ENCODE results near the gene GNG5.
"Not testable (repeated sequence)": the region's sequence is repeated elsewhere in the genome, so short reads cannot be mapped to it uniquely, and the experiment has no call there.

Gene GNG5

GRCh38 chr1:84462118-84462517, 44.3 kb downstream of the GNG5 start:
- TF ChIP-seq GATA1 (IDR thresholded peaks at IDR 0.05; ENCODE audit: low read depth, low read length) (no peak), POLR2A (IDR thresholded peaks at IDR 0.05; ENCODE audit: low read length) (no peak)

GRCh38 chr1:84452436-84452835, 53.9 kb downstream of the GNG5 start:
- TF ChIP-seq GATA1 (IDR thresholded peaks at IDR 0.05; ENCODE audit: low read depth, low read length) = no peak
- TF ChIP-seq POLR2A (IDR thresholded peaks at IDR 0.05; ENCODE audit: low read length) = no peak
- no peak for DNase-seq

More at GRCh38 chr1:84462118-84462517, 44.3 kb downstream of the GNG5 start:
- no peak for DNase-seq

GRCh38 chr1:84450910-84451309, 55.5 kb downstream of the GNG5 start:
- no peak for TF ChIP-seq GATA1 (IDR thresholded peaks at IDR 0.05; ENCODE audit: low read depth, low read length)
- TF ChIP-seq POLR2A (IDR thresholded peaks at IDR 0.05; ENCODE audit: low read length) = no peak
- no peak for DNase-seq

GRCh38 chr1:84448704-84449103, 57.7 kb downstream of the GNG5 start:
- DNase-seq = not testable (repeated sequence)
